HepG2 (cell line): ENCODE data around the gene SMARCAD1. TPM values are rescaled to one million over a fixed set of nuclear protein-coding genes. Genes with fewer than 3 reads are reported as not detected.

ENCODE experiments used
- ATAC-seq: fragments of 200-7000 bp; cut with Tn5 transposase; 3 replicates; pipeline ENCODE4 v1.9.1; 2020; ENCODE audit warnings: mild to moderate bottlenecking, moderate library complexity
- BruUV-seq: library from RNA; stranded (reverse); fragments of 400-500 nt; replicated peaks from 2 replicates; lab custom pipeline; 2021; lab: Mats Ljungman, UMichigan
- CTCF ChIA-PET: fragments of 300-600 bp; formaldehyde crosslinking; extraction: SDS; loops from one replicate; lab custom pipeline; 2021; ENCODE audit warnings: low total read pairs, inconsistent platforms, low intra/inter-chr PET ratio; lab: Yijun Ruan, JAX
- POLR2A ChIA-PET: fragments of 350-600 bp; sonication (Branson Sonifier 250); formaldehyde crosslinking; loops from one replicate; lab custom pipeline; 2020; ENCODE audit warnings: antibody characterized with exemption, inconsistent platforms; lab: Yijun Ruan, JAX
- DNase-seq: peaks from one replicate; pipeline ENCODE4 v3.0.0-alpha.2; 2015; ENCODE audit warnings: low spot score
- FAIRE-seq: peaks from 3 replicates; lab custom pipeline; 2011; peaks lifted over from hg19 to GRCh38; lab: Jason Lieb, UNC
- H2AFZ ChIP-seq: one replicate; pipeline ENCODE4 v1.6.1; 2011; ENCODE audit warnings: low read length, inconsistent platforms
- H3K27ac ChIP-seq: fragments of 300-600 bp; 3 replicates; pipeline ENCODE4 v1.8.0; 2011; ENCODE audit warnings: mixed run types, mild to moderate bottlenecking, mixed read lengths, low read length, inconsistent platforms; ENCODE audit not compliant: insufficient read depth; ENCODE audit errors: extremely low read length
- H3K27me3 ChIP-seq, 2 experiments: fragments of 200-600 bp in 1 of 2; 2 replicates in 1 of 2; 3 replicates in 1 of 2; pipeline versions ENCODE4 v1.6.0 to v1.8.0; 2011; ENCODE audit warnings: low read length in 2 of 2, mild to moderate bottlenecking in 2 of 2, moderate library complexity in 2 of 2, inconsistent platforms in 1 of 2; ENCODE audit not compliant: insufficient read depth in 2 of 2, control insufficient read depth in 1 of 2
- H3K36me3 ChIP-seq, 2 experiments: fragments of 200-600 bp in 1 of 2; replicated peaks in 1 of 2; 2 replicates in 1 of 2; 3 replicates in 1 of 2; pipeline versions ENCODE4 v1.5.1 to v1.8.0; 2011; ENCODE audit warnings: low read length in 2 of 2, inconsistent platforms in 1 of 2; ENCODE audit not compliant: insufficient read depth in 2 of 2, control insufficient read depth in 1 of 2
- H3K4me1 ChIP-seq: 2 replicates; pipeline ENCODE4 v1.5.1; 2012; ENCODE audit warnings: low read length, inconsistent platforms; ENCODE audit not compliant: insufficient read depth
- H3K4me2 ChIP-seq: 2 replicates; pipeline ENCODE4 v1.6.0; 2011; ENCODE audit warnings: low read depth, low read length, inconsistent platforms
- H3K4me3 ChIP-seq, 3 experiments: fragments of 200-600 bp in 1 of 3; sonication (generic), shearing (Covaris generic) in 1 of 3; replicated peaks in 1 of 3; 2 replicates each; pipeline ENCODE4 v1.5.1; 2011 to 2016; ENCODE audit warnings: low read length in 3 of 3, inconsistent platforms in 2 of 3, low read depth in 2 of 3, mild to moderate bottlenecking in 2 of 3, control low read depth in 1 of 3, mixed read lengths in 1 of 3; ENCODE audit not compliant: insufficient read depth in 1 of 3
- H3K79me2 ChIP-seq: one replicate; pipeline ENCODE4 v1.6.1; 2011; ENCODE audit warnings: low read length, inconsistent platforms; ENCODE audit not compliant: insufficient read depth
- H3K9ac ChIP-seq: 2 replicates; pipeline ENCODE4 v1.6.0; 2011; ENCODE audit warnings: mild to moderate bottlenecking, low read depth, low read length, inconsistent platforms; ENCODE audit not compliant: insufficient read depth
- H3K9me3 ChIP-seq: 2 replicates; pipeline ENCODE4 v1.5.1; 2012; ENCODE audit warnings: mild to moderate bottlenecking, low read length
- H4K20me1 ChIP-seq: 2 replicates; pipeline ENCODE4 v1.6.0; 2011; ENCODE audit warnings: inconsistent platforms, mild to moderate bottlenecking, low read length, moderate library complexity; ENCODE audit not compliant: insufficient read depth
- DDIT3 ChIP-seq: sonication (generic); formaldehyde crosslinking; IDR thresholded peaks from 2 replicates; pipeline ENCODE4 v1.4.0; 2020; ENCODE audit warnings: mild to moderate bottlenecking, missing genetic modification reagents
- HOXA9 ChIP-seq: sonication (generic); formaldehyde crosslinking; IDR thresholded peaks from 2 replicates; pipeline ENCODE4 v1.8.1; 2022; ENCODE audit warnings: missing genetic modification reagents, mild to moderate bottlenecking, moderate library complexity, borderline replicate concordance
- KLF15 ChIP-seq: sonication (generic); formaldehyde crosslinking; IDR thresholded peaks from 2 replicates; pipeline ENCODE4 v1.8.1; 2023; ENCODE audit warnings: borderline replicate concordance, mild to moderate bottlenecking, inconsistent platforms, missing genetic modification reagents, mixed read lengths
- MED8 ChIP-seq: sonication (generic); formaldehyde crosslinking; IDR thresholded peaks from 2 replicates; pipeline ENCODE4 v1.8.1; 2023; ENCODE audit warnings: mild to moderate bottlenecking, missing genetic modification reagents; ENCODE audit not compliant: insufficient replicate concordance
- MLLT10 ChIP-seq: sonication (generic); formaldehyde crosslinking; IDR thresholded peaks from 2 replicates; pipeline ENCODE4 v1.4.0; 2020; ENCODE audit warnings: missing genetic modification reagents
- MTF2 ChIP-seq: sonication (generic); formaldehyde crosslinking; IDR thresholded peaks from 2 replicates; pipeline ENCODE4 v1.5.0; 2020; ENCODE audit warnings: missing genetic modification reagents, borderline replicate concordance
- NFKB2 ChIP-seq: sonication (generic); formaldehyde crosslinking; IDR thresholded peaks from 2 replicates; pipeline ENCODE4 v1.4.0; 2020; ENCODE audit warnings: missing genetic modification reagents, borderline replicate concordance
- PHF20 ChIP-seq: sonication (generic); formaldehyde crosslinking; IDR thresholded peaks from 2 replicates; pipeline ENCODE4 v1.5.0; 2020; ENCODE audit warnings: mild to moderate bottlenecking, missing genetic modification reagents
- SOX6 ChIP-seq, 2 experiments: fragments of 450-650 bp in 1 of 2; sonication (generic) in 1 of 2; formaldehyde crosslinking in 1 of 2; IDR thresholded peaks; 2 replicates each; pipeline versions ENCODE4 v1.4.0 to v1.6.1; 2017 to 2020; ENCODE audit warnings: antibody characterized with exemption in 1 of 2, mild to moderate bottlenecking in 1 of 2, missing genetic modification reagents in 1 of 2
- SYNCRIP ChIP-seq: fragments of 200-400 bp; formaldehyde crosslinking; IDR thresholded peaks from 2 replicates; pipeline ENCODE4 v1.6.1; 2018; ENCODE audit warnings: mild to moderate bottlenecking, low read depth, low read length; ENCODE audit not compliant: insufficient read depth
- TEAD2 ChIP-seq: sonication (generic); formaldehyde crosslinking; IDR thresholded peaks from 2 replicates; pipeline ENCODE4 v1.9.0; 2021; ENCODE audit warnings: missing genetic modification reagents
- TEAD3 ChIP-seq: optimal IDR thresholded peaks from 2 replicates; pipeline ENCODE3; 2016; ENCODE audit warnings: borderline replicate concordance
- ZNF292 ChIP-seq: sonication (generic); formaldehyde crosslinking; IDR thresholded peaks from 2 replicates; pipeline ENCODE4 v1.8.1; 2022; ENCODE audit warnings: mild to moderate bottlenecking, low read depth, missing genetic modification reagents, borderline replicate concordance
- ZNF468 ChIP-seq: sonication (generic); formaldehyde crosslinking; IDR thresholded peaks from 2 replicates; pipeline ENCODE4 v1.8.0; 2022; ENCODE audit warnings: mild to moderate bottlenecking, moderate library complexity, missing genetic modification reagents
- ZNF552 ChIP-seq: sonication (generic); formaldehyde crosslinking; IDR thresholded peaks from 2 replicates; pipeline ENCODE4 v1.9.0; 2022; ENCODE audit warnings: missing genetic modification reagents, mild to moderate bottlenecking, borderline replicate concordance
- ZNF605 ChIP-seq: sonication (generic); formaldehyde crosslinking; IDR thresholded peaks from 2 replicates; pipeline ENCODE4 v1.8.0; 2022; ENCODE audit warnings: mild to moderate bottlenecking, missing genetic modification reagents
- WGBS: methylation state at CpG from one replicate; pipeline ENCODE4 v1.1.6; 2017; ENCODE audit warnings: low lambda C conversion rate; 5-methylcytosine and 5-hydroxymethylcytosine counted together
- in situ Hi-C: cut with HindIII; loops from 2 replicates; pipeline ENCODE4 v1.10.0; 2017; ENCODE audit warnings: low pct_unique_long_range_greater_than_20kb; ENCODE audit not compliant: extremely low pct_ligation_motif_present
- intact Hi-C: fragments of 100-400 bp; cut with micrococcal nuclease; formaldehyde crosslinking; loops from one replicate; pipeline ENCODE4 v1.10.0; 2022; ENCODE audit not compliant: unreplicated experiment
- polyA plus RNA-seq, 8 experiments: library from polyadenylated mRNA; depleted of rRNA in 3 of 8; stranded (reverse) in 7 of 8; unstranded in 1 of 8; fragments of >200 nt; fragmentation: Illumina TruSeq in 4 of 8; extraction: Trizol in 4 of 8; gene quantifications; 2 replicates each; pipeline versions ENCODE4 v1.2.1 to v1.2.3, GENCODE V29; 2011 to 2016; ENCODE audit warnings: low read depth in 4 of 8, missing spikeins in 1 of 8, mixed read lengths in 1 of 8; ENCODE audit not compliant: insufficient read depth in 1 of 8
- total RNA-seq, 5 experiments: library from RNA; depleted of rRNA; stranded (reverse); fragments of >200 nt; fragmentation: Illumina TruSeq; extraction: Trizol; gene quantifications; 2 replicates each; pipeline ENCODE4 v1.2.3, GENCODE V29; 2016; ENCODE audit warnings: low read depth in 1 of 5

Gene SMARCAD1
- total and polyA plus RNA-seq, 2 of the 13 experiments (the other 11 are each of a cell fraction or from before 2014, with no cell fraction given): 18.2 to 35.9 TPM

GRCh38 chr4:94305466-94306225 is 98.0 kb downstream of the SMARCAD1 start:
- Histone ChIP-seq H3K4me2 (no peak overlapping the region), H4K20me1 (no peaks in the 10 kb centered on the region), H3K9me3 (no peaks in the 10 kb centered on the region), H3K4me3 (no peak overlapping the region), H3K79me2 (no peaks in the 10 kb centered on the region), H3K4me1 (peaks cover 13% of the 10 kb centered on the region), H3K27me3 (no peaks in the 10 kb centered on the region), H2AFZ (no peak overlapping the region), H3K27ac (no peak overlapping the region), H3K9ac (no peak overlapping the region), H3K36me3 (no peaks in the 10 kb centered on the region)
- in situ Hi-C loops (loop anchor here (10.0 kb wide), 2 partner anchors 89 to 289 kb away; no protein-coding TSS in a partner anchor), intact Hi-C loops (no loop called here)
- ChIA-PET POLR2A (no interaction called here), CTCF (interaction anchor here (2.3 kb wide), 1 partner anchor 85 kb away, joined by 10 read pairs; no protein-coding TSS in a partner anchor)
- ATAC-seq (no peak), FAIRE-seq (no peak), DNase-seq (no peak)
- 67% methylated on average over 5 of the region's 5 CpGs for WGBS
- BruUV-seq: no TSS peak
- TF ChIP-seq MTF2 (no peak), MLLT10 (no peak), KLF15 (CRISPR knock-in tag) (no peak)

GRCh38 chr4:94306713-94307112 is 99.0 kb downstream of the SMARCAD1 start:
- H3K4me2 ChIP-seq: no peak overlapping the region
- WGBS: 35% methylated on average over 3 of the region's 3 CpGs

More at GRCh38 chr4:94306713-94307112, 99.0 kb downstream of the SMARCAD1 start:
- Histone ChIP-seq H3K36me3 (no peaks in the 10 kb centered on the region), H3K9ac (no peak overlapping the region), H3K9me3 (no peaks in the 10 kb centered on the region), H4K20me1 (no peaks in the 10 kb centered on the region), H3K79me2 (no peaks in the 10 kb centered on the region), H3K27ac (no peak overlapping the region), H2AFZ (no peak overlapping the region), H3K27me3 (no peaks in the 10 kb centered on the region), H3K4me1 (peaks cover 13% of the 10 kb centered on the region), H3K4me3 (no peak overlapping the region)
- intact Hi-C loops (no loop called here), in situ Hi-C loops (loop anchor here (10.0 kb wide), 2 partner anchors 88 to 288 kb away; no protein-coding TSS in a partner anchor)
- no peak for TF ChIP-seq ZNF605 (CRISPR knock-in tag)
- no peak for TF ChIP-seq HOXA9 (CRISPR knock-in tag)
- no peak for TF ChIP-seq TEAD2 (CRISPR knock-in tag)
- TF ChIP-seq ZNF552 (CRISPR knock-in tag): no peak
- TF ChIP-seq MED8 (CRISPR knock-in tag): no peak
- TF ChIP-seq DDIT3 (CRISPR knock-in tag): no peak
- TF ChIP-seq ZNF468: no peak
- no peak for TF ChIP-seq TEAD3 (CRISPR knock-in tag)
- no peak for TF ChIP-seq PHF20 (CRISPR knock-in tag)
- no peak for TF ChIP-seq SYNCRIP
- TF ChIP-seq ZNF292 (CRISPR knock-in tag): no peak
- TF ChIP-seq SOX6 (IDR thresholded peaks at IDR 0.05): no peak
- no peak for TF ChIP-seq SOX6 (CRISPR knock-in tag; IDR thresholded peaks at IDR 0.05)
- no peak for TF ChIP-seq NFKB2 (CRISPR knock-in tag)
- no peak for FAIRE-seq
- BruUV-seq: no TSS peak
- no peak for ATAC-seq
- ChIA-PET POLR2A (no interaction called here), CTCF (no interaction called here)
- DNase-seq: no peak
